Heart left ventricle (tissue), 13 donors: ENCODE data around the gene RNU11.

ENCODE experiments used
- CTCF ChIP-seq, 12 donors: fragments of 200-600 bp; sonication (generic) in 4 of 12; IDR thresholded peaks; one replicate each; pipeline versions ENCODE4 v1.5.0 to v1.8.0; 2018 to 2022; ENCODE audit warnings: antibody characterized with exemption in 12 of 12, mild to moderate bottlenecking in 5 of 12
- POLR2A ChIP-seq, 2 donors: fragments of 450-650 bp; IDR thresholded peaks; one replicate each; pipeline ENCODE4 v1.6.1; 2017; ENCODE audit warnings: antibody characterized with exemption in 2 of 2, mild to moderate bottlenecking in 2 of 2, moderate library complexity in 2 of 2
- donor health status: ischemic (EF 13 %, LVEDD 7.1; RV severe dilation, severe dysfunction).
- donor health status: DM: no; HTN: yes; CAD: no.
- donor health status: DM: no; HTN: no; CAD: no.
- donor health status: ischemic (EF 25% LVEDD 6.9; RV normal size, moderate dysfunction).
- donor health status: ischemic (EF 25% LVEDD 5.7; RV mildly dilated, moderate dysfunction).
- donor health status: ischemic (EF 35%, LVEDD 5.7; RV mildly dilated, moderate dysfunction).
- donor health status: nonischemic (EF 11% LVEDD 7.7; RV severe dilation, severe dysfunction).
- donor health status: DM: yes; HTN: yes; CAD: no.
- donor health status: PGD.
- donor health status: ischemic (EF 29% LVEDD 5.4; RV normal size, mild dysfunction).
- donor health status: nonischemic (EF 23%, LVEDD 6.1; RV moderate dilation, normal function).

GRCh38 chr1:28648008-28648473, 359 bp upstream of the RNU11 start:
- no peak for TF ChIP-seq POLR2A (IDR thresholded peaks at IDR 0.05)
- no peak for TF ChIP-seq CTCF (IDR thresholded peaks at IDR 0.05)
